ENCODE measurements around the gene ARHGAP22.

GRCh38 chr10:48484911-48485310 is 120.0 kb downstream of the ARHGAP22 start:
- TF ChIP-seq CTCF (IDR thresholded peaks at IDR 0.05): no peak
- TF ChIP-seq POLR2A (IDR thresholded peaks at IDR 0.05): no peak
